ENCODE results near the gene SMIM35.

Gene SMIM35

DNA sequence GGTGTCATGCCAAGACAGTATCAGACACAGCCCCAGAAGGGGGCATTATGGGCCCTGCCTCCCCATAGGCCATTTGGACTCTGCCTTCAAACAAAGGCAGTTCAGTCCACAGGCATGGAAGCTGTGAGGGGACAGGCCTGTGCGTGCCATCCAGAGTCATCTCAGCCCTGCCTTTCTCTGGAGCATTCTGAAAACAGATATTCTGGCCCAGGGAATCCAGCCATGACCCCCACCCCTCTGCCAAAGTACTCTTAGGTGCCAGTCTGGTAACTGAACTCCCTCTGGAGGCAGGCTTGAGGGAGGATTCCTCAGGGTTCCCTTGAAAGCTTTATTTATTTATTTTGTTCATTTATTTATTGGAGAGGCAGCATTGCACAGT, 85.9 kb downstream of the SMIM35 start:
- Histone ChIP-seq H3K9me3 (ENCODE audit: control insufficient read depth, insufficient read depth, low read length) (no peaks in the 10 kb centered on the region), H3K27ac (ENCODE audit: low read depth, low read length) (peak overlapping the region; percentile 99), H4K20me1 (ENCODE audit: control insufficient read depth, insufficient read depth, low read depth, low read length) (no peaks in the 10 kb centered on the region), H3K9me2 (replicated peaks; ENCODE audit: control insufficient read depth, low read length) (no peaks in the 10 kb centered on the region), H3K4me1 (ENCODE audit: control insufficient read depth, low read length) (peaks cover 88% of the 10 kb centered on the region), H3K4me3 (ENCODE audit: low read length) (no peak overlapping the region), H3K36me3 (ENCODE audit: control insufficient read depth, low read length) (peaks cover 69% of the 10 kb centered on the region), H3K4me2 (ENCODE audit: low read length) (peak overlapping the region; percentile 59; the same call in 1 of the 2 replicates), H3F3A (ENCODE audit: control insufficient read depth, insufficient read depth) (peaks cover 18% of the 10 kb centered on the region), H3K27me3 (ENCODE audit: control insufficient read depth, low read length) (no peaks in the 10 kb centered on the region), H3K79me2 (ENCODE audit: control insufficient read depth, low read length) (peaks cover 3% of the 10 kb centered on the region; the same call in 1 of the 2 replicates)
- TF ChIP-seq EZH2phosphoT487 (IDR thresholded peaks at IDR 0.05; ENCODE audit: borderline replicate concordance, low read length): no peak
- no peak for TF ChIP-seq CTCF (IDR thresholded peaks at IDR 0.05; ENCODE audit: low read depth, low read length, poor library complexity, severe bottlenecking)

DNA sequence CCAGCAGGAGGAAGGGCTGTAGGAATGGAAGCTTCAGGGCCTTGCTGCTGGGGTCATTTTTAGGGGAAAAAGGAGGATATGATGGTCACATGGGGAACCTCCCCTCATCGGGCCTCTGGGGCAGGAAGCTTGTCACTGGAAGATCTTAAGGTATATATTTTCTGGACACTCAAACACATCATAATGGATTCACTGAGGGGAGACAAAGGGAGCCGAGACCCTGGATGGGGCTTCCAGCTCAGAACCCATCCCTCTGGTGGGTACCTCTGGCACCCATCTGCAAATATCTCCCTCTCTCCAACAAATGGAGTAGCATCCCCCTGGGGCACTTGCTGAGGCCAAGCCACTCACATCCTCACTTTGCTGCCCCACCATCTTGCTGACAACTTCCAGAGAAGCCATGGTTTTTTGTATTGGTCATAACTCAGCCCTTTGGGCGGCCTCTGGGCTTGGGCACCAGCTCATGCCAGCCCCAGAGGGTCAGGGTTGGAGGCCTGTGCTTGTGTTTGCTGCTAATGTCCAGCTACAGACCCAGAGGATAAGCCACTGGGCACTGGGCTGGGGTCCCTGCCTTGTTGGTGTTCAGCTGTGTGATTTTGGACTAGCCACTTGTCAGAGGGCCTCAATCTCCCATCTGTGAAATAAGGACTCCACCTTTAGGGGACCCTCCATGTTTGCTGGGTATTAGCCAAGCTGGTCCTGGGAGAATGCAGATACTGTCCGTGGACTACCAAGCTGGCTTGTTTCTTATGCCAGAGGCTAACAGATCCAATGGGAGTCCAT, 86.5 kb downstream of the SMIM35 start:
- Histone ChIP-seq H3K4me2 (ENCODE audit: low read length) (no peak overlapping the region), H3K4me3 (ENCODE audit: low read length) (no peak overlapping the region), H3K27ac (ENCODE audit: low read depth, low read length) (no peak overlapping the region), H3K27me3 (ENCODE audit: control insufficient read depth, low read length) (no peaks in the 10 kb centered on the region), H4K20me1 (ENCODE audit: control insufficient read depth, insufficient read depth, low read depth, low read length) (no peaks in the 10 kb centered on the region), H3K4me1 (ENCODE audit: control insufficient read depth, low read length) (peaks cover 82% of the 10 kb centered on the region), H3K79me2 (ENCODE audit: control insufficient read depth, low read length) (peaks cover 3% of the 10 kb centered on the region; the same call in 1 of the 2 replicates), H3K36me3 (ENCODE audit: control insufficient read depth, low read length) (peaks cover 75% of the 10 kb centered on the region), H3K9me3 (ENCODE audit: control insufficient read depth, insufficient read depth, low read length) (no peaks in the 10 kb centered on the region), H3F3A (ENCODE audit: control insufficient read depth, insufficient read depth) (peaks cover 12% of the 10 kb centered on the region), H3K9me2 (replicated peaks; ENCODE audit: control insufficient read depth, low read length) (no peaks in the 10 kb centered on the region)
- TF ChIP-seq EZH2phosphoT487 (IDR thresholded peaks at IDR 0.05; ENCODE audit: borderline replicate concordance, low read length) (no peak), CTCF (IDR thresholded peaks at IDR 0.05; ENCODE audit: low read depth, low read length, poor library complexity, severe bottlenecking) (no peak)

GRCh38 chr11:117999354-117999993, 87.3 kb downstream of the SMIM35 start:
- Histone ChIP-seq H3K27me3 (ENCODE audit: control insufficient read depth, low read length) (no peaks in the 10 kb centered on the region), H3K4me2 (ENCODE audit: low read length) (no peak overlapping the region), H3K9me3 (ENCODE audit: control insufficient read depth, insufficient read depth, low read length) (no peaks in the 10 kb centered on the region), H3F3A (ENCODE audit: control insufficient read depth, insufficient read depth) (peaks cover 8% of the 10 kb centered on the region), H3K4me1 (ENCODE audit: control insufficient read depth, low read length) (peaks cover 75% of the 10 kb centered on the region), H3K36me3 (ENCODE audit: control insufficient read depth, low read length) (peaks cover 82% of the 10 kb centered on the region), H3K27ac (ENCODE audit: low read depth, low read length) (no peak overlapping the region; the same call in 1 of the 2 replicates), H3K9me2 (replicated peaks; ENCODE audit: control insufficient read depth, low read length) (no peaks in the 10 kb centered on the region), H3K4me3 (ENCODE audit: low read length) (no peak overlapping the region), H3K79me2 (ENCODE audit: control insufficient read depth, low read length) (peaks cover 4% of the 10 kb centered on the region; the same call in 1 of the 2 replicates), H4K20me1 (ENCODE audit: control insufficient read depth, insufficient read depth, low read depth, low read length) (no peaks in the 10 kb centered on the region)
- no peak for TF ChIP-seq EZH2phosphoT487 (IDR thresholded peaks at IDR 0.05; ENCODE audit: borderline replicate concordance, low read length)
- TF ChIP-seq CTCF (IDR thresholded peaks at IDR 0.05; ENCODE audit: low read depth, low read length, poor library complexity, severe bottlenecking): no peak

All from DOHH2 (cell line).